ENCODE measurements around the gene PRPSAP1. TPM values are rescaled to one million over a fixed set of nuclear protein-coding genes. Genes with fewer than 3 reads are reported as not detected.
A peak's percentile ranks its signal among the peaks of the same experiment; 100 is the strongest.

Gene PRPSAP1
- total and polyA plus RNA-seq, 8 donors, result 25.0 to 49.0 (median 38.4) TPM

GRCh38 chr17:76266244-76266938 lies 87.3 kb downstream of the PRPSAP1 start:
- Histone ChIP-seq H3K4me1 (peaks cover 73 to 87% (median 83%) of the 10 kb centered on the region in 4 donors), H3K27ac (peak overlapping the region; percentile 87 to 100 (median 96)), H3K9me3 (no peaks in the 10 kb centered on the region), H3K4me3 (peak overlapping the region; percentile 71 to 95 (median 84)), H3K36me3 (peaks cover 4 to 32% (median 25%) of the 10 kb centered on the region in 4 donors), H3K27me3 (no peaks in the 10 kb centered on the region)
- TF ChIP-seq CTCF (IDR thresholded peaks at IDR 0.05), result no peak
- no peak for TF ChIP-seq EP300 (IDR thresholded peaks at IDR 0.05)
- TF ChIP-seq POLR2AphosphoS5 (IDR thresholded peaks at IDR 0.05), result no peak
- no peak for TF ChIP-seq POLR2A (IDR thresholded peaks at IDR 0.05)
- WGBS, 5 donors, result 0 to 2% (median 2%) methylated on average over 5 to 12 of the region's 12 CpGs
- intact Hi-C loops (cut with DNase I; ENCODE audit: low total_unique reads), result no loop called here
- DNase-seq, result peak in 1 of 2 donors; percentile 73

GRCh38 chr17:76265624-76266243 lies 88.0 kb downstream of the PRPSAP1 start:
- intact Hi-C loops (cut with DNase I; ENCODE audit: low total_unique reads), result no loop called here
- TF ChIP-seq EP300 (IDR thresholded peaks at IDR 0.05) (no peak), POLR2A (IDR thresholded peaks at IDR 0.05) (no peak), POLR2AphosphoS5 (IDR thresholded peaks at IDR 0.05) (peak in 2 of 3 donors; percentile 23 to 43)
- H3K27ac ChIP-seq, result peak overlapping the region; percentile 87 to 100 (median 96)
- H3K4me3 ChIP-seq, result peak overlapping the region; percentile 71 to 95 (median 84)
- WGBS, 5 donors, result 0 to 1% (median 0%) methylated on average over 17 to 76 of the region's 76 CpGs
- H3K27me3 ChIP-seq, result no peaks in the 10 kb centered on the region
- H3K9me3 ChIP-seq, result no peaks in the 10 kb centered on the region
- peaks cover 71 to 87% (median 83%) of the 10 kb centered on the region in 4 donors for H3K4me1 ChIP-seq
- peak; percentile 76 to 88 for DNase-seq
- peaks cover 4 to 29% (median 20%) of the 10 kb centered on the region in 4 donors for H3K36me3 ChIP-seq

- peak within 1 kb of the TSS; percentile 71 to 95 (median 84) for H3K4me3 ChIP-seq
- H3K9me3 ChIP-seq, result no peaks in the 10 kb centered on the region
- 0 to 1% (median 0%) methylated on average over 31 to 94 of the region's 94 CpGs for WGBS, 5 donors
- peak; percentile 76 to 97 (median 96) for TF ChIP-seq POLR2AphosphoS5 (IDR thresholded peaks at IDR 0.05)
- peak in 1 of 4 donors; percentile 45 for TF ChIP-seq POLR2A (IDR thresholded peaks at IDR 0.05)
- TF ChIP-seq CTCF (IDR thresholded peaks at IDR 0.05), result no peak
- intact Hi-C loops (cut with DNase I; ENCODE audit: low total_unique reads), result no loop called here
- peaks cover 0 to 22% (median 12%) of the 10 kb centered on the region in 4 donors for H3K36me3 ChIP-seq
- no peaks in the 10 kb centered on the region for H3K27me3 ChIP-seq
- H3K4me1 ChIP-seq, result peaks cover 76 to 87% (median 83%) of the 10 kb centered on the region in 4 donors
- peak within 1 kb of the TSS; percentile 87 to 100 (median 96) for H3K27ac ChIP-seq
- DNase-seq, result peak; percentile 100
These were observed 88.7 kb downstream of the PRPSAP1 start, which contains the start of gene UBALD2 for GRCh38 chr17:76264755-76265623. Gene UBALD2, plus strand, starts transcription at chr17:76265348. Its CDS starts 158 bp downstream, at chr17:76265506.

DNA sequence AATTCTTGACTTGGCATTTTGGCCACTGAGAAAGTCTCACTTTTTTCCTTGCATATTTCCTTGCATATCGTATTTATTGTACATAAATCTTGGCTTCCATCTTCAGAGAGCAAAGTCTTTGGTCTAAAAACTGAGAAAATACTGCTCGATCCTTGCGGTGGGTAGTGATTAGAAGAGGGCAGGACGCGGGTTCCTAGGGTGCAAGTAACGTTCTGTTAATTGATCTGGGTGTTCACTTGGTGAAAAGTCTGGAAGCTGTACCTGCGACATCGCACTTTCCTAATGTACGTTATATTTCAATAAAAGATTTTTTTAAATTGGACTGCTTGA lies 89.3 kb downstream of the PRPSAP1 start:
- WGBS, 5 donors, result 26 to 45% (median 34%) methylated on average over 9 of the region's 9 CpGs

More for the DNA sequence above, 89.3 kb downstream of the PRPSAP1 start:
- Histone ChIP-seq H3K36me3 (peaks cover 0 to 16% (median 7%) of the 10 kb centered on the region in 4 donors), H3K9me3 (no peaks in the 10 kb centered on the region), H3K27ac (peak overlapping the region; percentile 71 to 100 (median 94)), H3K4me1 (peaks cover 76 to 86% (median 83%) of the 10 kb centered on the region in 4 donors), H3K27me3 (no peaks in the 10 kb centered on the region), H3K4me3 (no peak overlapping the region)
- intact Hi-C loops (cut with DNase I; ENCODE audit: low total_unique reads), result no loop called here
- DNase-seq, result no peak
- TF ChIP-seq POLR2AphosphoS5 (IDR thresholded peaks at IDR 0.05) (no peak), CTCF (IDR thresholded peaks at IDR 0.05) (no peak), EP300 (IDR thresholded peaks at IDR 0.05) (no peak), POLR2A (IDR thresholded peaks at IDR 0.05) (no peak)
